WTC11 (cell line): ENCODE data around the gene ITM2C.

Experiments
- FOXK1 ChIP-seq: sonication (generic); formaldehyde crosslinking; IDR thresholded peaks from 2 replicates; pipeline ENCODE4 v1.8.0; 2022; ENCODE audit warnings: mild to moderate bottlenecking, moderate library complexity, missing genetic modification reagents
- GRHL2 ChIP-seq: fragments of 250-450 bp; sonication (Bioruptor Pico); IDR thresholded peaks from 2 replicates; pipeline ENCODE4 v1.8.0; 2022; ENCODE audit warnings: mild to moderate bottlenecking, moderate library complexity; ENCODE audit not compliant: insufficient replicate concordance, severe bottlenecking
- NFYB ChIP-seq: sonication (generic); formaldehyde crosslinking; conservative IDR thresholded peaks from 2 replicates; pipeline ENCODE4 v1.8.0; 2022; ENCODE audit warnings: low read depth, missing genetic modification reagents
- TF ChIP-seq, protein P1 (sequence below): fragments of 200-600 bp; IDR thresholded peaks from 2 replicates; pipeline ENCODE4 v1.8.0; 2022; ENCODE audit warnings: antibody characterized with exemption
- TF ChIP-seq, protein P2 (sequence below): sonication (generic); formaldehyde crosslinking; IDR thresholded peaks from 2 replicates; pipeline ENCODE4 v1.8.1; 2022; ENCODE audit warnings: low read depth, missing genetic modification reagents, borderline replicate concordance
- TF ChIP-seq, protein P3 (sequence below): fragments of 250-450 bp; sonication (Bioruptor Pico); IDR thresholded peaks from 2 replicates; pipeline ENCODE4 v1.9.0; 2021; ENCODE audit warnings: moderate library complexity, mild to moderate bottlenecking, inconsistent platforms, borderline replicate concordance

DNA sequence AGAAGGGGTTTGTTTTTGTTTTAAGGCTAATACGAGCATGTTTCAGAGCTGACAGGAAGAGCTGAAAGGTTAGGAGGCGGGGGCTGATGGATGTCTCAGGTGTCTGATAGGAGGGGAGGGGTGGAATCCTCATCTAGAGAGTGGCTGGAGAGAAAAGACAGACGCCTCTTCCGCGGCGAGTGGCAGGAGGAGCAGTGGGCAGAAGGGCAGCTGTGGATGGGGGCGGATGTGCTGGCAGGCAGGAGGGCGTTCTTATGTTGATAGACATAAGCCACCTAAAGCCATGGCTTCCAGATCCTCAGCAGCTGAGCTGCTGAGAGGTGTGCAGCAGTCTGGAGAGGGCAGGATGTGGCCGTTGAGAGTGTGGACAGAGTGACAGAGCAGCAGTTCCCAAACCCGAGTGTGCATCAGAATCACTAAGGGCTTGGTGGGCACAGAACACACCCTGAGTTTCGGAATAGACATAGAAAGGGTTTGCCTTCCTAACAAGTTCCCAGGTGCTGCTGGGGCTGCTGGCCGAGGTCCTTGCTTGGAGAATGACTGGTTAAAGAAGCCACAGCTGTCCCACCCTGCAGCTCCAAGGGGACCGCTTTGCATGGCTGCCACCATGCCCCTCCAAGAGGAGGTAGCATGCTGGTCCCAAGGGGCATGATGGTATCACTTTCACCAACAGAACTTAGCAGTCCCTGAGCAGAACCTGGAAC lies 3.0 kb upstream of the ITM2C start:
- TF ChIP-seq GRHL2 (CRISPR knock-in tag) (no peak), FOXK1 (0 out of 2 replicates have a peak, but pooled peaks have one; percentile 31), NFYB (CRISPR knock-in tag) (no peak)
- TF ChIP-seq, protein P1, sequence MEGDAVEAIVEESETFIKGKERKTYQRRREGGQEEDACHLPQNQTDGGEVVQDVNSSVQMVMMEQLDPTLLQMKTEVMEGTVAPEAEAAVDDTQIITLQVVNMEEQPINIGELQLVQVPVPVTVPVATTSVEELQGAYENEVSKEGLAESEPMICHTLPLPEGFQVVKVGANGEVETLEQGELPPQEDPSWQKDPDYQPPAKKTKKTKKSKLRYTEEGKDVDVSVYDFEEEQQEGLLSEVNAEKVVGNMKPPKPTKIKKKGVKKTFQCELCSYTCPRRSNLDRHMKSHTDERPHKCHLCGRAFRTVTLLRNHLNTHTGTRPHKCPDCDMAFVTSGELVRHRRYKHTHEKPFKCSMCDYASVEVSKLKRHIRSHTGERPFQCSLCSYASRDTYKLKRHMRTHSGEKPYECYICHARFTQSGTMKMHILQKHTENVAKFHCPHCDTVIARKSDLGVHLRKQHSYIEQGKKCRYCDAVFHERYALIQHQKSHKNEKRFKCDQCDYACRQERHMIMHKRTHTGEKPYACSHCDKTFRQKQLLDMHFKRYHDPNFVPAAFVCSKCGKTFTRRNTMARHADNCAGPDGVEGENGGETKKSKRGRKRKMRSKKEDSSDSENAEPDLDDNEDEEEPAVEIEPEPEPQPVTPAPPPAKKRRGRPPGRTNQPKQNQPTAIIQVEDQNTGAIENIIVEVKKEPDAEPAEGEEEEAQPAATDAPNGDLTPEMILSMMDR: no peak
- TF ChIP-seq, protein P2, sequence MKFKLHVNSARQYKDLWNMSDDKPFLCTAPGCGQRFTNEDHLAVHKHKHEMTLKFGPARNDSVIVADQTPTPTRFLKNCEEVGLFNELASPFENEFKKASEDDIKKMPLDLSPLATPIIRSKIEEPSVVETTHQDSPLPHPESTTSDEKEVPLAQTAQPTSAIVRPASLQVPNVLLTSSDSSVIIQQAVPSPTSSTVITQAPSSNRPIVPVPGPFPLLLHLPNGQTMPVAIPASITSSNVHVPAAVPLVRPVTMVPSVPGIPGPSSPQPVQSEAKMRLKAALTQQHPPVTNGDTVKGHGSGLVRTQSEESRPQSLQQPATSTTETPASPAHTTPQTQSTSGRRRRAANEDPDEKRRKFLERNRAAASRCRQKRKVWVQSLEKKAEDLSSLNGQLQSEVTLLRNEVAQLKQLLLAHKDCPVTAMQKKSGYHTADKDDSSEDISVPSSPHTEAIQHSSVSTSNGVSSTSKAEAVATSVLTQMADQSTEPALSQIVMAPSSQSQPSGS (CRISPR knock-in tag): no peak
- TF ChIP-seq, protein P3, sequence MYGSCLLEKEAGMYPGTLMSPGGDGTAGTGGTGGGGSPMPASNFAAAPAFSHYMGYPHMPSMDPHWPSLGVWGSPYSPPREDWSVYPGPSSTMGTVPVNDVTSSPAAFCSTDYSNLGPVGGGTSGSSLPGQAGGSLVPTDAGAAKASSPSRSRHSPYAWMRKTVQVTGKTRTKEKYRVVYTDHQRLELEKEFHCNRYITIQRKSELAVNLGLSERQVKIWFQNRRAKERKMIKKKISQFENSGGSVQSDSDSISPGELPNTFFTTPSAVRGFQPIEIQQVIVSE (CRISPR knock-in tag): no peak
